KOPT-K1 (cell line): ENCODE results near the gene ABCA12.

Experiments used
- H3K27ac ChIP-seq: fragments of 200-600 bp; sonication (generic); 2 replicates; pipeline ENCODE4 v1.5.1; 2016; ENCODE audit warnings: antibody characterized with exemption, mild to moderate bottlenecking, low read depth, low read length; ENCODE audit not compliant: poor library complexity, severe bottlenecking
- H3K36me3 ChIP-seq: fragments of 200-600 bp; sonication (generic); 2 replicates; pipeline ENCODE4 v1.5.1; 2017; ENCODE audit warnings: antibody characterized with exemption, mild to moderate bottlenecking, low read length, moderate library complexity; ENCODE audit not compliant: insufficient read depth
- H3K9me3 ChIP-seq: fragments of 200-600 bp; sonication (generic); 2 replicates; pipeline ENCODE4 v1.5.1; 2017; ENCODE audit warnings: antibody characterized with exemption, low read length, mild to moderate bottlenecking; ENCODE audit not compliant: insufficient read depth, poor library complexity, severe bottlenecking

Gene ABCA12

DNA sequence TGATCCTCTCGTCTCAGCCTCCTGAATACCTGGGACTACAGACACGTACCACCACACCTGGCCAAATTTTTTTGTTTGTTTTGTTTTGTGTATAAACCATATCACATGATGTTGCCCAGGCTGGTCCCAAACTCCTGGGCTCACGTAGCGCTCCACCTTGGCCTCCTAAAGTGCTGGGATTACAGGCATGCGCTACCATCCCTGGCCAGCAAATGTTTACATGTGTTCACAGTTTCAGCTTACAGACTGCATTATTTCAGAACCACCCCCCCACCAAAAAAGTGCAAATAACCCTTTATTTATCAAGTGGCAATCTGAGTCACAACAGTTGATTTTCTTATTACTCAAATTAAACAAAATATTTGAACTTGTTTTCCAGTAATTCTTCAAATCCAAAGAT, 54.3 kb downstream of the ABCA12 start:
- no peak overlapping the region for H3K27ac ChIP-seq
- H3K9me3 ChIP-seq, result no peaks in the 10 kb centered on the region
- H3K36me3 ChIP-seq, result no peaks in the 10 kb centered on the region

DNA sequence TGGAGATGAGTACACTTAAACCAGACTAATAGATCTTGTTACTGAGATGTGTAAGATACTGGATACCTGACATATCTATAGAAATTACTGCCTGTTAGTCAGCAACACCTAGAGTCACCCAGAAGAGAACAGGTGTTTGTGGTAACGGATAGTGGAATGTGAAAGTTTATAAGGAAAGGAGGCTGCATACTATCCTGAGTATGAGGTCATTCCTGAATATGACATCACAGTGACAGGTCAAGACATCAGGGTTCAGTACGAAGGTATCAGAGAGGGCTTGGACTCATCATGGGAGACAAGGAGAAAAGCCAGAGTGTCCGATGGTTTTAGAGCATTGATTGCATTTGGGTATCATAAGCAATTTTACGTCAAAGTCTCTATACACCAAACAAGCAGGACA, 55.3 kb downstream of the ABCA12 start:
- H3K9me3 ChIP-seq, result no peaks in the 10 kb centered on the region
- no peaks in the 10 kb centered on the region for H3K36me3 ChIP-seq
- H3K27ac ChIP-seq, result no peak overlapping the region

DNA sequence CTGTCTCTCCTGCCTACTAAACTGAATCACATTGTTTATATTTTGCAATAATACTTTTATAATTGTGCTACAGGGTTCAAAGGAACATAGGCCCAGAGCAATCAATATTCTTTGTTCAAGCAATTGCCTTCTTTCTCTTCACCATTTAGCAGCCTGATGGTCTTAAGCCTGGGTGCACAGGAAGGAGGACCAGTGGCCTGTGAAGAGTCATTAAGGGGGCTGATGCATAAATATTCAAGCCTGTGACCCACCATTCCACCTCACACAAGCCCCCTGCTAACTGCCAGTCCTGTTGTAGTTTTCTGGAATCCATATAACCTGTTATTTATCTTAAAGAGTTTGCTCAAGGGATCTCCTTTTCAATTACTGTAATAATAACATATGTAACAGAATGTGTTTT, 56.0 kb downstream of the ABCA12 start:
- Histone ChIP-seq H3K36me3 (no peaks in the 10 kb centered on the region), H3K27ac (no peak overlapping the region), H3K9me3 (no peaks in the 10 kb centered on the region)

DNA sequence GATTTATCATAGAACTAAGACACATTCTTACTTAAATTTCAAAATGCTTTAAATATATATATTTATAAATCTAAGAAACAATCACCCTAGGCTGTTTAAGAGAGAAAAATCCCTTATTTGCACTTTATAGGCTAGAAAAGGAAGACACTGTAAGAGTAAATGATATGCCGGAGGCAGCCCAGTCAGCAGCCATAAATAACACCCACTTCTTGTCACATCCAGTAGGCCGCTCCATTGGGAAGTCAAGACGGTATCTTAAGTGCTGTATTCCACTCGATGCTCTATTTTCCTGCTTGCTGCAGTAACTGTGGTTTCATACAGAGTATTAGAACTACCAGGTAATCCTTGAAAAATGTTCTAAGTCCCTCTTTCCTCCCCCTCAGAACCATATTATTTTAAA, 57.9 kb downstream of the ABCA12 start:
- no peaks in the 10 kb centered on the region for H3K9me3 ChIP-seq
- H3K27ac ChIP-seq, result no peak overlapping the region
- no peaks in the 10 kb centered on the region for H3K36me3 ChIP-seq

DNA sequence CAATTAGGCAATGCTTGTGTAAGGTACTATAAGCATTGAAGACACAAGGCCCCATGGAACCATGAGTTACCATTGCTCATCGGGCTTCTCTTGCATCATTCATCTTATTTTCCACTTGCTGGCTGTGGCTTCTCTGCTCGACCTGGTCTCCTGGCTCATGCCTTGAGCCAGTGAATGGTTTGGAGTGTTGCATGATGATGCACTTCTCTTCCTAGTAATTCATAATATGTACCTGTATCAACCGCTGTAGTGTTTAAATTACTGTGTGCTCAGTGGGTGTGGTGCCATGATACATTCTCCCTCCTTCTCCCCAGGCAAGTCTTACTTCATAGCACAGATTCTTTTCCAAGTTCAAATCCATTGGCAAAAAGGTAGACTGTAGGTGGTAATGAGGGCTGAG, 66.8 kb downstream of the ABCA12 start:
- Histone ChIP-seq H3K27ac (no peak overlapping the region), H3K36me3 (no peaks in the 10 kb centered on the region), H3K9me3 (no peaks in the 10 kb centered on the region)

DNA sequence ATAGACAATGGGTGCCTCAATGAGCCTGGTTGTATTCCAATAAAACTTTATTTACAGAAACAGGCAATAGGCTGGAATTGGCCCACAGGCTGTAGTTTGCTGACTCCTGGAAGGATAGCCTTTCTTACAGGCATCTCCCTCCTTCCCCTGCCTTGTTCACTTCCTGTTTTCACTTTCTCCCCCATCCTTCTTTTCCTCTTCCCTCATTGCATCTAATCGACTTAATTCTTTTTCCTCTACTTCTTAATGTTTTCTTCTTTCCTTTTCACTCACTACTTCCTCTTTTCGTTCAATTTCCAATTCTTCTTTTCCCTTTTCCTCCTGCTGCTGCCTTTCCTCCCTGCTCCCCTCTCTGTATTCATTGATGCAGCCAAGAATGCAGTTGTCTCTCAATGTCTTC, 70.0 kb downstream of the ABCA12 start:
- Histone ChIP-seq H3K9me3 (no peaks in the 10 kb centered on the region), H3K27ac (no peak overlapping the region), H3K36me3 (no peaks in the 10 kb centered on the region)

DNA sequence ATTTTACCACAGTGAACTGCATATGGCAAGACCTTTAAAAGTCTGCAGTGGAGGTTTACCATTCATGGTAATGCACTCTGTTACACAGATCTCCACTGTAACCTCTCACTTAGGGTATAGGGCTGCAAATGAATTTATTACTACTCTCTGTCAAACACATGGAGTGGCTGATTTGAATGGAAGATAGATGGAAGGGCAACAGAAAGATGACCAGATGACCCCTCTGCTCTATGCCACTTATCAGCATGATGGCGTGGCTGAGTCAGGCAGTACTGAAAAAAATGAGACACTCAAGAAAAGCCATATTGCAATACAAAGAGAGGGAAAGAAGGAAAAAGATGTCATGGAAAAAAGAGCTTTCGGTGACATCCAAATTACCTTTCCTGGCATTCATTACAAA, 72.3 kb downstream of the ABCA12 start:
- Histone ChIP-seq H3K36me3 (no peaks in the 10 kb centered on the region), H3K9me3 (no peaks in the 10 kb centered on the region), H3K27ac (no peak overlapping the region)

DNA sequence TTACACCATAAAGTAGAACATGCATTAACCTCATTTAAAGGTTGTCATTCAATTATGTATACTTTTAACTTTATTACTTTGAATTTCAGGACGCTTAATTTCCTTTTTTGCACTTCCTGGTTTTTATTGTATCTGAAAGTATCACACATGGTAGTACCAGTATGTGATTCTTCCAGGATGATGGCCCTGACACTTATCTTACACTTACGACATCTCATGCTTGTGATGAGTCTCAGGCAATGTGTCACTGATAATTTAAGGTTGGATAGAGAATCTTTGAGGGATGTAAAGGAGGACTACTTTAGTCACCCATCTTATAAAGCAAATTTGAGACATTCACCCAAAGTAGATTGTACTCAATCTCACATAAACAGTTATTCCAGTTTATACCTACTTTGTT, 74.9 kb downstream of the ABCA12 start:
- Histone ChIP-seq H3K36me3 (no peaks in the 10 kb centered on the region), H3K9me3 (no peaks in the 10 kb centered on the region), H3K27ac (no peak overlapping the region)

DNA sequence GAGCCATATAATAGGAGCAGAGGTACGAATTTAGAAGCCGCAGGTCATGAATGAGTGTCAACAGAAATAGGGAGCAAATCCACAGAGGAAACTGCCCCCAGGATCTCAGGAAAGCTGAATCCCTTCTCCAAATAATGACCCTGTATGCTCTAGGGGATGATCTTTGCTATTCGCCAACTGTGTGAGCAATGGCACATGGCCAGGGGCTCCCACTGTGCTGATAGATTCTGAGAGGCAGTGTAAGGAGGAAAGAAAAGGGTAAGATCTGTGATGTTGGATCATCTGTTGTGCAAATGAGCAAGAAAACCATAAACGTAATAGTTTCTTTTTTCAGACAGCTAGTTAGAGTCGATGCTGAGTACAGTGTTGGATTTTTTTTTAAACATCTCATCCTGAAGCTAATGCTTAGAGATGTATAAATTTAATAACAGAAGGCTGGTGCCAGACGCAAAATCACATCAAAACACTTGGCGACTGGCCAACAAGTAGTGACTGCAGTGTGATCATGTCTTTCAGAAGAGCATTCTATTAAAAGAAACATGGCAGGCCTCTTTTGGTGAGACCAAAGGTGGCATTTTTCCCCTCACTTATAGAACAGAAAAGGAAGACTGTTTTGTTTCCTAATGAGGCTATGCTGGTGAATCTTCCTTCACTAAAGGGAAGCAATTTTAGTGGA, 77.4 kb downstream of the ABCA12 start:
- Histone ChIP-seq H3K9me3 (no peaks in the 10 kb centered on the region), H3K36me3 (no peaks in the 10 kb centered on the region), H3K27ac (no peak overlapping the region)

DNA sequence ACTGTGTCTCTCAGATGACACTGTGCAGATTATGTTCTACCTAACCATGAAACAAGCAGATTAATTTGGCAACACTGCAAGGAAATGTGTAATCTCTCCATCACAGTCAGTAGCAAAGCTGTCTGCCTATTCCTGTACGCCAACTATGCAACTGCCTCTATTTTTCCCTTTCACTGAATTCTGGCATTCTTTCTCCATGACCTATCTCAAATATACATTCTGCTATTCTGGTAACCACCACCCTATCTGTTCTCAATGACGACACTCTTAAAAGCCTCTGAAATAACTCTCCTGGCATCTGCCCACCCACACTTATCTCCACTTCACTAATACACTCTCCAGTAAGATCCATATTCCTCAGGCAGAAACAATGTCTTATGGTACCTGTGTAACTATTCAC, 78.7 kb downstream of the ABCA12 start:
- Histone ChIP-seq H3K27ac (no peak overlapping the region), H3K9me3 (no peaks in the 10 kb centered on the region), H3K36me3 (no peaks in the 10 kb centered on the region)

DNA sequence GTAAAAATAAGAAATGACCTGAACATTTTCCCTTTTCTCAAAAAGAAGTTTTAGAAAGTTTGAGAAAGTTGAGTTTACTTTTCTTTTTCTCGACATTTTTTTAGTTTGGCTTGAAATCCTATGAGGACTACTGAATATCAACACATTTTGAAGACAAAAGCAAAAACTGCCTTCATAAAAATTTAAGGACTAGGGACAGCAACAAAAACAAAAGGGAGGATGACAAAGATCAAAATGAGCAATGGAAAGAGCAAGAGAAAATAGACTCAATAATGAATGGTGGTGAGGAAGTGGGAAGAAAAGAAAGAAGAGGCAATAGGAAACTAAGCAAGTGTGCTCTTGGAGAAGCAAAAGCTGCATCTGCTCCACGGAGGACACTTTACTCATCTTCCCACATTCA, 82.5 kb downstream of the ABCA12 start:
- Histone ChIP-seq H3K36me3 (no peaks in the 10 kb centered on the region), H3K27ac (no peak overlapping the region), H3K9me3 (no peaks in the 10 kb centered on the region)

DNA sequence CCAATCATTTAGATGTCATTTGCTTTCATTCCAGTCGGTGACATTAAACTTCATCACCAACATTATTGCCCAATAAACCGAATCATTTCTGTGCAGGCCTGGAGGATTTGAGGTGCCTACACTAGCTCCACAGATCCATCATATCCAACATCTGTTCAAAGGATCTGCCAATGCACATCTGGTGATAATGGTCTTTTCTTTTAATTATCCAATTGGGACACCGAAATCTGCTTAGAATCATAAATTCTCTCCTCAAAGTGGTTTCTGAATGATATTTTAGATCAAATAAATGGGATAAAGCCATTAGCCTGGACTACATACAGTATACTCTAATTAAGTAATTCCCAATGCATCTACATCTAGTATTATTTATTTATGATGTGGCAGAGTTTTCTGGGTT, 85.6 kb downstream of the ABCA12 start:
- Histone ChIP-seq H3K27ac (no peak overlapping the region), H3K9me3 (no peaks in the 10 kb centered on the region), H3K36me3 (no peaks in the 10 kb centered on the region)

DNA sequence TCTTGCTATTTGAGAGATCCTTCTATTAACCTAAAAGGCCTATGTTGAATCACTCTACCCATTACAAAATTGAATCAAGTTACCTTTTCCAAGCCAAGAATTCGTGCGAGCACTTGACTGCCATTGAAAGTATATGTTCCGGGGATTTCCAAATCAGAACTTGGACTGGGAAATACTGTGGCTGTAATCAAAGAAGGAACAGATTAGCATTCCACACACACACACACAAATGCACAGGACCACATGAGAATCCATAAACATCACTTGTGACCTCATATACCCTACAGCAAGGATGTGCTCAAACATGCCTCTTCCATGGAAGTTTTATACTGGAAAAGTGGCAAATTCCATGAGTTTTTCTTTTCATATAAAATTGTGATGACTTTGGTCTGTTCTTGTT, 86.0 kb downstream of the ABCA12 start:
- Histone ChIP-seq H3K27ac (no peak overlapping the region), H3K36me3 (no peaks in the 10 kb centered on the region), H3K9me3 (no peaks in the 10 kb centered on the region)

DNA sequence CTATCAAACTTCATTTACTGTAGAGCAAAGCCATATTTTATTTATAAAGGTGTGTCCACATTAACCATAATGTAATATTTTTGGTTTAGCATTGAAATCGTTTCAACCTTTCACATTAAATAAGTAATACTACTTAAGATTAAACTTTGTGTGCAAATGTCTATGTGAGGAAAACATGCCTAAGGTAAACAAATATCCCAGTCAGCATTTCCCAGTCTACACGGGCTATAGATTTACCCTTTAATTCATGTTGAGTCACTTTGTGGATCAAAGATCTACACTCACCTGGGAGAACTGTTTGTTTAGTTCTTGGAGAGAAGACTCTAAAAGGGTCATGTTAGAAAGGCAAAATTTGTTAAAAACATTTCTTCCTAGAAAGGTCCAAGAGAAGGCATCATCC, 89.1 kb downstream of the ABCA12 start:
- no peaks in the 10 kb centered on the region for H3K36me3 ChIP-seq
- H3K9me3 ChIP-seq, result no peaks in the 10 kb centered on the region
- no peak overlapping the region for H3K27ac ChIP-seq

DNA sequence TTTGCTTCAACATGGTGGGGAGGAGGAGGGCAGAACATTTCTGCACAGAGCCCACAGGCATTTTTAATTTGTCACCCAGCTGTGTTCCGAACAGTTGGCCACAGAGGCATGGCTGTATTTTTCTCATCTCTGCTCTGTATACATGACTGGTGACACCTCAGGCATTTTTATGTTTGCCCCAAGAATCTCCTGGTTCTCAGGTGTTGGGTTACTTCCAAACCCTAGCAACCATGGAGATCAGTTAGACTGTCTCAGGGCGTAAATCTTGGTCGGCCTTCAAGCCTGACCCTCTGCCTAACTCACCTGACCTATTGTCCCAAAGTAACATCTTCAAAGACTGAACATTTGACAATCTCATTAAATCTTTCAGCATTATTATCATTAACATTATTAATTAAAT, 100.0 kb downstream of the ABCA12 start:
- no peaks in the 10 kb centered on the region for H3K9me3 ChIP-seq
- no peak overlapping the region for H3K27ac ChIP-seq
- H3K36me3 ChIP-seq, result no peaks in the 10 kb centered on the region

DNA sequence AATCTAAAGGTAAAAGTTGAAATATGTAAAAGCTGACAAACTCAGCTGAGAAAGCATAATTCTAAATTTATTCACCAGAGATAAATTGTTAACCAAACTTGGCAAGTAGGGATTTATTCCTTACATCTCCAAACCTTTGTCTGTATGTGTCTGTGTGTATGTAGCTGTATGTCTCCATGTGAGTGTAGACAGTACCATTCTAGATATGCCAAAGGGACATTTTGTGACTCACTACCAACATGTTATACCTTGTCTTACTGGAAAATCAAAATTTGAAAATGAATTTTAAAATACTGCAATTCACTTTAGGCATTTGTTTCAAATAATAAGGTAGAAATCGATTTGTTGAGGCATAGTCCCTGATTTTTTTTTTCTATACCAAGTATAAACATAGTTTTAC, 102.1 kb downstream of the ABCA12 start:
- no peaks in the 10 kb centered on the region for H3K36me3 ChIP-seq
- no peak overlapping the region for H3K27ac ChIP-seq
- no peaks in the 10 kb centered on the region for H3K9me3 ChIP-seq

DNA sequence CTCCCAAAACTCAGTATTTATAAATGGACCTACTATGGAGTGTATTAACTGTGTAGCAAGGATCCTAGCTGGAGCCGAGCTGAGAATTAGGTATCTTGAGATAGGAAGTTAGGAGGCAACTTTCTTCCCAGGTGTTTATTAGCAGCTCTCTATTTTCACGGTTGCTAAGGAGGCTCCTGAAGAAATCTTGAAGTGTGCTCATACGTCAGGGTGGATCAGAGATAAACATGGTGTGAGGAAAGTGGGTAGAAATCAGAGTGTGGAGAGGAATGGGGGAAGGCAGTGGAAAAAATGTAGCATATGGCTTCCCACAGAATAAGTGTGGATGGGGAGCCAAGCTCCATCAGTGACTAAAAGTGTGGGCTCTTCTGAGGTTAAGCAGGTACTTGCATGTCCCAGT, 104.3 kb downstream of the ABCA12 start:
- H3K36me3 ChIP-seq, result no peaks in the 10 kb centered on the region
- no peak overlapping the region for H3K27ac ChIP-seq
- H3K9me3 ChIP-seq, result no peaks in the 10 kb centered on the region
